Tongue (tissue), 2 donors: Measurements from ENCODE around the gene CELF1. TPM values are rescaled to one million over a fixed set of nuclear protein-coding genes. Genes with fewer than 3 reads are reported as not detected.
A peak's percentile ranks its signal among the peaks of the same experiment; 100 is the strongest.
"Not testable (repeated sequence)": the region's sequence is repeated elsewhere in the genome, so short reads cannot be mapped to it uniquely, and the experiment has no call there.

Experiments
- DNase-seq: peaks from one replicate; pipeline ENCODE4 v3.0.0-alpha.2; 2015
- total RNA-seq: library from RNA; depleted of rRNA; stranded (reverse); fragments of >200 nt; gene quantifications from one replicate; pipeline ENCODE4 v1.2.3, GENCODE V29; 2014

Gene CELF1
- total RNA-seq, 1 donor from 2014 or later = 121 TPM

- DNase-seq = no peak
Observed at GRCh38 chr11:47573321-47573720, 20.4 kb upstream of the CELF1 start.

GRCh38 chr11:47572715-47573255 is 19.9 kb upstream of the CELF1 start:
- DNase-seq = no peak

- DNase-seq = no peak
Observed at GRCh38 chr11:47571895-47572294, 19.0 kb upstream of the CELF1 start.

- no peak for DNase-seq
Observed at GRCh38 chr11:47571357-47571729, 18.4 kb upstream of the CELF1 start.

- no peak for DNase-seq
Observed at GRCh38 chr11:47570651-47571356, 17.9 kb upstream of the CELF1 start.

GRCh38 chr11:47569646-47570045 is 16.7 kb upstream of the CELF1 start:
- DNase-seq = no peak

- DNase-seq = peak; percentile 24
Observed at GRCh38 chr11:47566149-47566698, 13.3 kb upstream of the CELF1 start.

GRCh38 chr11:47565340-47566148 is 12.6 kb upstream of the CELF1 start, which contains the start of gene PTPMT1:
TSS of gene PTPMT1 (plus strand) at chr11:47565599. CDS start at chr11:47565623, 24 bp downstream.
- DNase-seq = peak; percentile 83

GRCh38 chr11:47564933-47565339 is 12.0 kb upstream of the CELF1 start:
- no peak for DNase-seq

GRCh38 chr11:47564366-47564765 is 11.4 kb upstream of the CELF1 start:
- not testable (repeated sequence) for DNase-seq

- not testable (repeated sequence) for DNase-seq
Observed at GRCh38 chr11:47562393-47562792, 9.5 kb upstream of the CELF1 start.

GRCh38 chr11:47560426-47560825 is 7.5 kb upstream of the CELF1 start:
- DNase-seq = no peak

- no peak for DNase-seq
Observed at GRCh38 chr11:47558695-47559094, 5.8 kb upstream of the CELF1 start.

GRCh38 chr11:47557004-47557403 is 4.1 kb upstream of the CELF1 start:
- DNase-seq = not testable (repeated sequence)

- no peak for DNase-seq
Observed at GRCh38 chr11:47553406-47553743, 443 bp upstream of the CELF1 start.

GRCh38 chr11:47552056-47552565 is 821 bp downstream of the CELF1 start:
- DNase-seq = peak; percentile 43

GRCh38 chr11:47551086-47551485 is 1.8 kb downstream of the CELF1 start:
- peak; percentile 32 for DNase-seq

GRCh38 chr11:47550288-47551047 is 2.5 kb downstream of the CELF1 start:
- no peak for DNase-seq

- not testable (repeated sequence) for DNase-seq
Observed at GRCh38 chr11:47546274-47546673, 6.7 kb downstream of the CELF1 start.

GRCh38 chr11:47545298-47545697 is 7.6 kb downstream of the CELF1 start:
- no peak for DNase-seq

GRCh38 chr11:47541070-47541469 is 11.9 kb downstream of the CELF1 start:
- no peak for DNase-seq

GRCh38 chr11:47539681-47540039 is 13.3 kb downstream of the CELF1 start:
- no peak for DNase-seq
